ENCODE measurements around the gene AAK1. TPM values are rescaled to one million over a fixed set of nuclear protein-coding genes. Genes with fewer than 3 reads are reported as not detected.

Gene AAK1
- total RNA-seq, 1 experiment from 2014 or later, result 44.7 TPM

DNA sequence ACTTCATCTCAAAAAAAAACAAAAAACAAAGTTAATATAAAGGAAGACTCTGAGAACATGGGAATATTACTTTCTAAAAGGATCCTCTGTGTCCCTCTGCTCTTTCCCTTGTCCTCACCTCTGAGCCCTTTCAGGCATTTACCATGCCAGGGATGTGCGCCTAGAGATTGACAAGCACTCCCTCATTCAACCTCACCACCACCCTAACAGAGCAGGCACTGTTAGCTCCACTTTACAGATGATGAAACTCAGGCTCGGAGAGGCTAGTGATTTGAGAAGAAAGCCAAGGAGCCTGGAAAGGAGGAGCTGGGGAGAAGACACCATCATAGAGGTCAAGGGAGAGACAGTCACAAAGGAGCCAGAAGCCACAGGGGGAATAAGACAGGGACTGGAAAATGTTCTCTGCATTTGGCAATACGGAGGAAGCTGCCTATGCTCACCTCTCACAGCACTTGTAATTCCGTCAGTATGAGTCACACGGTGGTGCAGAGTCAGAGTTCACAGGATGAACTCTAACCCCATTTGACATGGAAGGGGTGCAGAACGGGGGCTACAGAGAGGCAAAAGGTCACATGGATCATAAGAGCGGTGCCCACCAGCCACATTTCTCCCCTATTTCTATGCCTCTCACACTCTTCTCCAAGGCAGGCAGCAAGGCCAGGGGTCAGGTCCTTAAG lies 104.5 kb downstream of the AAK1 start:
- no peak for DNase-seq (ENCODE audit: low spot score)

DNA sequence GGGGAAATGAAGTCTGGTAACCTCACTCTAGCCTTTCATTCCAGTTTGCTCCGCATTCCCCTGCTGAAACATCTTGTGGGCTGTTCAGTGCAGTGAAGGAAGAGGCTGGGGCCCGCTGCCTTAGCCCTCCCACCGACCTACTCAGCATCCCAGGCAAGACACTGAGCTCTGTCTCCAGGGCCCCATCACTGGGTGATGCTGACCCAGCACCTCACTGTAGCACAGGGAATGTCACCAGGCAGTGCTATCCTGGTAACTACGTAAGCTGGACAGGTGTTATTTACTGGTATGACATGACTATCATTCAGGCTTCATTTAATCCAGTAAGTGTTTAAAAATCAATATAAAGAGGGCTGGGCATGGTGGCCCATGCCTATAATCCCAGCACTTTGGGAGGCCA lies 105.3 kb downstream of the AAK1 start:
- no peak for DNase-seq (ENCODE audit: low spot score)

DNA sequence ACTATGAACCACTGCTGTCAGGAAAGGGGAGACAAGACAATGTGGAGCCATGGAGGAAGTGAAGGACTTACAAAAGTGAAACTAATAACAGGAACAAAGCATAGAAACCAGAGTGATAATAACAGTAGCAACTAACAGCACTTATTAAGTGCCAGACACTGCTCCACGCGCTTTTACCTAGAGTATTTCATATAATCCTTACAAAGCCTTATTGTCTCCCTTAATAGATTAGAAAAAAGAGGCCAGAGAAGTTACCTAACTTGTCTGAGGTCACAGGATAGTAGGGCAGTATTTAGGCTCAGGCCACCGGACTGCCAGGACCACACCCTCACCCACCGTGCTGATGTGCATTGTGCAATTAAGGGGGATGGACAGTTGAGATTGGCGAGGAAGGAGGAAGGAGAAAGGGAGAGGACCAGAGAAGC lies 107.7 kb downstream of the AAK1 start:
- DNase-seq (ENCODE audit: low spot score), result no peak

DNA sequence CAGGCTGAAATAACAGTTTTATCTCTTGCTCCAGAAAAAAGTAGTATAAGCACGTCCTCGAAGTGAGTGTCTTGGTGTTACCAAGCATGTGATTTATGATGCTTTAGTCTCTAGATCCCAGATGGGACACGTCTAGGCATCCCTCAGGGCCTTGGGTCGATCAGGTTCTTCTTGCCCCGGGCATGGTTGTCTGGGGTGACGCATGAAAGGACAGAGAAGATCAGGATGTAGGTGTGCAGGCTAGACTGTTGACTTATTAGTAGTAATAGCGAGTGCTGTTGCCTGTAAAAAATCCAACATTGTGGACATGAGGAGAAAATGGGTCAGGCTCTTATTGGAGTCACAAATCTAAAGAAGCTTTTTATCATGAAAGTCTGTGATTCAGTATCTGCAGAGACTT lies 112.4 kb downstream of the AAK1 start:
- no peak for DNase-seq (ENCODE audit: low spot score)

DNA sequence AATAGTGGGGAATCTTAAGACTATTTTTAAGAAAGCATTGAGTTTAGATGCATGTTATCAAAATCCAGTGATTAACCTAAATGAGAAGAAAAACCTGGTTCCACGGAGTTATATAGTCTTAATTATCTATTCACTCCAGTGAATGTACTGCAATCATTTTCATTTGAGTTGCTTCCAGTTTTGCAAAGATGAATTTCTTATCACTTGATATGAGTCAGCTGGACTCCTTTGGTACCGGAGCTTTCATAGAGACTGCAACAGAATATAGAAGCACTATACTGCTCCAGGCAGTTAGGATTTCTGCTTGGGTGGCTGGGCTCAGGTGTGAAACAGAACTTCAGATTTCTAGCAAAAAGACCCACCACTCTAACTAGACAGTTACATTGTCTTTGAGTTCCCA lies 114.1 kb downstream of the AAK1 start:
- DNase-seq (ENCODE audit: low spot score), result no peak

DNA sequence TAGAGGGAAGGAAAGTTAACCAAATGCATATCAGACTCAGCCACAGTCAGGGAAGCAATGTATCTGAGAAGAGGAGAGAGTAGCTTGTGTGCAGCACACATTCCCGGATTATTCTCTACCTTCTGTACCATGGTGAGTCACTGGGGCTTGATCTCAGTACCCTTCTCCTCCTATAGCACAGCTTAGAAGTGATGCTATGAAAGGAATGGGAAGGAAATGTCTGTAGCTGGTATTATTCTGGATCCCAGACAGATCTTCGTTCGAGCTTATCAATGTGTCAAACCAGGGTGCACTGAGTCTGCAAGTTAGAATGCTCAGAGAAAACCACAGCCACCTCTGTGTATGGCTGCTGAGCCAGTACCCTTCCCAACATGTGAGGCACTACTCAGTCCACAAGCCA lies 118.3 kb downstream of the AAK1 start:
- no peak for DNase-seq (ENCODE audit: low spot score)

DNA sequence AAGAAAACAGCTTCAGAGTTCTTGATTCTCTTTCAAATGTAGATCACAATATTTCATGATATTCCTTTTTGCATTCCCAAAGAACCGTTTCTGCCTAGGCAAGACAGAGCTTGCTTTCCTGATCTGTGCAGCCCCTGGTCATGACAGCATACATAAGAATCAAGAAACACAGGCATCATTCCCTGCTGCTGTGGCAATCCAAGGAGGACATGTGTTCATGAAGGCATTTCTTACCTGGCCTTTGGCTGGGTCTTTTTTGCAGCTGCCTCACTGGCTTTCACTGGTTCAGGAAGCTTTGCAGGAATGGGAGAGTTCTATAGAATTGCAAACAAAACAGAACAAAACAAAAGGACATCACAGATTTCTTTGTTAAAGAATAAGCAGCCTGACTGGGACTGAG lies 118.7 kb downstream of the AAK1 start:
- no peak for DNase-seq (ENCODE audit: low spot score)

DNA sequence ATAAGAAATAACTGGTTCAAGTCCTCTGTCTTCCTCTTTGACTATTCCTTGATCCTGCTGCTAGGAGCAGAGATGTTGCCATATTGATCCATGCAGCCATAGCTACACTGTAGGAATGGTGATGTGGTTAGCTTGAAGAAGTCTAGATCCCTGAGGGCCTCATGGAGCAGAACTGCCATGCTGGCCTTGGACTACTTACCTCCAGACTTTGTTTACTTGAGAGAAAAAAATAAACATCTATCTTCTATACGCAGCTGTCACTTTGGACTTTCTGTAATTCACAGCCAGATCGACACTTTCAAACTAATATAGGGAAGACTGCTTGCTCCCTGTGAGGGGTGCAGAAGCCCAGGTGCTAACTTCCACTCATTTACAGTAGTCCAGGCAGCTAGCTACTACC lies 121.8 kb downstream of the AAK1 start:
- no peak for DNase-seq (ENCODE audit: low spot score)

DNA sequence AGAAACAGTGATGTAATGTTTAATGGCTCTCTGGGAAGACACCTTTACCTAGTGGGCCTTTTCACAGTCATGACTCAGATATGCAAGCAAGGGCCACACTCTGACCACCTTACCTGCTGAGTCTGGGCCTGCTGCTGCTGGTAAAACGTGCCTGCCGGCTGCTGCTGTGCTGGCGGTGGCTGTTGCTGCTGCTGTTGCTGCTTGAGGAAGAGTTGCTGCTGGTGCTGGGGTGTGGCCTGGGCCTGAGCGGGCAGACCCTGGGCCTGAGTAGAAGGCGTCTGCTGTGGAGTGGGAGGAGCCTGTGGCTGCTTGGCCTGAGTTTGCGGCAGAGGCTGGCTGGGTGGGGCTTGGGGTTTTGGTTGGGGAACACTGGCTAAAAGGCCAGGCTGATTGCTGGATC lies 124.7 kb downstream of the AAK1 start:
- DNase-seq (ENCODE audit: low spot score), result no peak

DNA sequence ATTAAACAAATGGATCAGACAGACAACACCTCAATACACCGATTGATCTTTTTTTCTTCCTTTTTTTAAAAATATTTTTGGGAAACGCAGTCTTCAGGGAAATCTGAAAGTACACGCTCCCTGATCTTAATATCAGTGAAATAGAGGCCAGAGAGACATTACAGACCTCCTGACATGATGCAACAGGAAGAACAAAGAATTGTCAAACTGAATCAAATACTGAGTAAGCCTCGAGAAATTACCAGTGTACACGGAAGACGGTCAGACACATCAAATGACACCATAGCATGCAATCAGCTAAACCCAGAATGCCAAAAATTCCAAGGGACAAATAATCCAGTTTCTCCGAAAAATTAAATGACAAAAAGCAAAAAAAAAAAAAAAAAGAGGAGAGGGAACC lies 126.1 kb downstream of the AAK1 start:
- no peak for DNase-seq (ENCODE audit: low spot score)

DNA sequence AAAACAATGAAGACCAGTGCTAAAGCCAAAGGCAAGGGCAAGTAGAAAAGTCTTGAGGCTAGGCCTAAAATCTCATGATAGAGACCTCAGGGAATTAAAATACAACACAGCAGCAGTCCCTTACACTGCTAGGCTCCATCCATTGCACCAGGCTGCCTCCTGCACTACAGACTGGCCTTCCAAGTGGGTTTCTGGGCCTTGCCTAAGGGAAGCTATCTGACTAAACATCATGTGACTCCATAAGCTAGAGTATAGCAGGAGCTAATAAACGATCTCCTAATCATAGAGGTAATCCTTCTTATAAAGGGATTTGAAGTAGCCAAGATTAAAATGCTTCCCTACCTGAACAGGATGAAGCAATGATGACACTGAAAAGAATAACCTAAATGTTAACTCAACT lies 128.7 kb downstream of the AAK1 start:
- no peak for DNase-seq (ENCODE audit: low spot score)

DNA sequence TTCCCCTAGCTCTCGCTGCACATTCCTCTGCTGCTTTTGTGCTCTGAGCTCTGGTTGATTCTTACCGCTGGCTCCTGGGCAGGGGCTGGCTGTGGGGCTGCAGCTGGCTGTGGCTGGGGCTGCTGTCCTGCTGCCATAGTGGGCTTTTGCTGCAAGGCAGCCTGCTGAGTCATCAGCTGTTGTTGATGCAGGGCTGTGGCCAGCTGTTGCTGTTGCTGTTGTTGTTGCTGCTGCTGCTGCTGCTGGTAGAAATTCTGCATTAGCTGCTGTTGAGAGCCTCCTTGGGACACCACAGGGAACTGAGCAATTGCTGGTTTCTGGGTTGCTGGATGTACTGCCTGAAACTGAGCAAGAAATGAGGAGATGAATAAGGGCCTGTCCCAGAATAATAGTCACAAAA lies 129.1 kb downstream of the AAK1 start:
- DNase-seq (ENCODE audit: low spot score), result peak; percentile 36

DNA sequence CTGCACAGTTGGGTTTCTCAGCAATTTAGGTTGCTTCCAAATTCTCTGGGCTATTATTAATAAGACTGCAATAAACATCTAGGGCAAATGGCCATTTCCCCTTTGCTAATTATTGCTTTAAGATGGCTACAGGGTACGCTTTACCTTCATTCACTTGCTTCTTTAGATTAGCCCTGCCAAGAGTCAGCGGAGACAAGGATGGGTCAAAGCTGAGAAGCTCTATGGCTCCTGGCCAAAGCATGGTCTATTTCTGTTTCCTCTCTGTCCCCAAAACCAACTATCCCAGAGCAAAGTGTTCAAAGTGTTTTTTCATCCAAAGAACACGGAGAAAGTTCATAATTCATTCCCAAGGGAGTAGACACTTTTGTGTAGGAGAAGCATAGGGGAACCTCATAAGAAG lies 131.1 kb downstream of the AAK1 start:
- no peak for DNase-seq (ENCODE audit: low spot score)

DNA sequence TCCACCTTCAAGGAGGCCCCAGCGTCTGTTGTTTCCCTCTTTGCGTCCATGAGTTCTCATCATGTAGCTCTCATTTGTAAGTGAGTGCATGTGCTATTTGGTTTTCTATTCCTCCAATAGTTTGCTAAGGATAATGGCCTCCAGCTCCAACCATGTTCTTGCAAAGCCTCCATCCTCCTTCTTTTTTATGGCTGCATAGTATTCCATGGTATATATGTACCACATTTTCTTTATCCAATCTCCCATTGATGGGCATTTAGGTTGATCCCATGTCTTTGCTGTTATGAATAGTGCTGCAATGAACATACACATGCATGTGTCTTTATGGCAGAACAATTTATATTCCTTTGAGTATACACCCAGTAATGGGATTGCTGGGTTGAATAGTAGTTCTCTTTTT lies 133.3 kb downstream of the AAK1 start:
- DNase-seq (ENCODE audit: low spot score), result no peak

DNA sequence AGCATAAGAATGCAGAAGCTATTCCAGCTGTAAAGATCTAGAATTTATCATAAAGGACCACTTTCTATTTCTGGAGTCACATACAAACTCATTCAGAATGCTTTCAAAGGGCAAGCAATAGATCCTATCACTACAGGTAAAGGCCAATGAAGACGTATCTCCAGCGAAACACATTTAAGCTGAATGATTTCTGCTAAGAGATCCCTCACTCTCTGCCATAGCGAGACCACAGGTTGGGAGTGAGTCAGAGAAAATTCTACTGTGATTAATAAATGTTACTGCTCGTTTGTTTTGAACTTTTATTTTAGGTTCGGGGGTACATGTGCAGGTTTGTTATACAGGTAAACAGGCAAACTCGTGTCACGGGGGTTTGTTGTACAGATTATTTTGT lies 133.8 kb downstream of the AAK1 start:
- no peak for DNase-seq (ENCODE audit: low spot score)

DNA sequence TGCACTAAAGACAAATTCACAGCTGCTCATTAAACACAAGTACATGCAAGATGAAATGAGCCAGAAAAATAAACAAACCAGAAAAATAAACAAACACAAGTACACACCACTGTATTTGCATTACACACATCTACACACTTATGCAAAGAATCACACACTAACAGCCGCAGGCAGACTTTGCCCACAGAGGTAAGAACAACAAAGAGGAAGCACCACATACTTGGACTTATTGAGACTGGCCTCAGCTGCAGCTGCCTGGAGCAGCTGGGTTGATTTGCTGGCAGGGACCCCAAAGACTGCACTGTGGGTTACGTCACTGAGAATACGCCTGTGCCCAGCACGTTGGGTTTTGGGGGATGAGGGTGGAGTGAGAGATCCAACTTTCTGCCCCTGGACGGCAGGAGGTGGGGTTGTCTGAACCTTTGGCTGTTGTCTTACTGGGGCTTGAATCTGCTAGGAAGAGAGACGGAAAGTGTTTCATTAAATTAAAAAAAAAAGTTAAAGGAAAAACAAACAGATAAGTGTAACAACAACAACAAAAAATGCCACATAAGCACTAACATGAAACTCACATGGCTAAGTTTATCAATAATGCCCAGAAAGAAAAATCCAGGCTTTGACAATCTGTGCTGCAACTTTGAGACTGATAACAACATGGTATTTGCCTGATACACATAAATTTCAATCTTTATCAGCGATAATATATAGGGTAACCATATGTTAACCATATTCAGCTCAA lies 134.4 kb downstream of the AAK1 start:
- DNase-seq (ENCODE audit: low spot score), result no peak

DNA sequence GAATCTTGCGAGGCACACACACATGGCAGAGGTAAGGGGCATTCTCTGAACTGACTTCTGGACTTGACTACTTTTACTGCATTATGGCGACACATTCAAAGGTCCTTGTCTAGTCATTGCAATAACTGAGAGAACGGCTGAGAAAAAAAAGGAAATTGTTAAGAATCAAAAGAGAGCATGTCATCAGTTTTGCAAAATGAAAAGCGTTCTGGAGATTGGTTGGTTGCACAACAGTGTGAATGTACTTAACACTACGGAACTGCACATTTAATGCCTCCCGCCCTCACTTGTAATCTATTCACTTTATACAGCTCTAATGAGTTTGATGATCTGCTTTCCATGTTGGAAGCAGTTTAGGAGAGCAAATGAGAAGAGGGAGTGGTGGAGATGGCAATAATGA lies 137.8 kb downstream of the AAK1 start:
- no peak for DNase-seq (ENCODE audit: low spot score)

DNA sequence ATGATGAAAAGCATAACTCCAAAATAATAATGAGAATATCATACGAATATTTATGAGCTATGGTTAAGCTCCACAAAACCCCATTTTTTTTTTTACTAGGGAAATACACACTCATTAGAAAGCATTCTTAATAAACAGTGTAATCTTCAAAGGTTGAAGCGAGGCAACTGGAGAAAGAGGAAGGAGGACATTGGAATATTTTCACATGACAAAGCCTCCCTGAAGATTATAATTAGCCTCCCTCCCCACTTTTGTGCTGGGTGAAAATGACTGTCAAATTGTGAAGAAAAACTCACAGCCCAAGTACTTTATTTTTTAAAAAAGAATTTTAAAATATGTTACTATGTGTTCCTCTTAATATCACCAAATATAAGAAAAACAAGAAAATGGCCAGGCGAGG lies 142.2 kb downstream of the AAK1 start:
- no peak for DNase-seq (ENCODE audit: low spot score)

DNA sequence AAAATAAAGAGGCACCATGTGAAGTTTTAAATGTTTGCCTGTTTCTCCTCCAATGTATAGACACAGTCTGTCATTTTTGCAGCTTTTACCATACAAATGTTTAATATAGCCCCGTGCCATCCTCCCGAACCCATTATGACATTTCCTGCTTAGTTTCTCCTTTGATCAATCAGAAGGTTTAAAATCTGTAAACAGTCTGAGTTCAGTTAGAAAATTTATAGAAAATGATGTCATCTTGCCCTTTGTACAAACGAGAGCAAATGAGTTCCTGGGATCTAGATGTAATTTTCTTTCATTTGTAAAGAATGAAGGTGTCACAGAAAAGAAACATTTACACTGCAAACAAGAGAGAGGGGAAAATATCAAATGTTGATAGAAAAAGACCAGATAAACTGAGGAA lies 143.6 kb downstream of the AAK1 start:
- DNase-seq (ENCODE audit: low spot score), result no peak

DNA sequence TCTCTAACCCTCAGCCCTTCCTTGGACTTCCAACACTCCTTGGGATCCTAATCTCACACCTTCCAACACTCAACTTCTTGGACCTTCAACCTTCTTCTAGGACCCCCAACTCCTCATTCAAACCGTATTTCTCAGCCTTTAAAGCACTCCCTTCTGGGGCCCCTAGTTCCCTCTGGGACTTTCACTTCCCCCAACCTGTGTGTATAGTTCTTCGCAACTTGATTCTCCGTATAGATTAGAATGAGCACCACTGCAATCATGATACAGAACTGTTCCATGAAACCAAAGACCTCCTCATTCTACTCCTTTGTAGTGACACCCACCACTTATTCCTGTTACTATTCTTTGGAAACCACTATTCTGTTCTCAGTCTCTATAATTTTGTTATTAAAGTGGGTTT lies 144.3 kb downstream of the AAK1 start:
- DNase-seq (ENCODE audit: low spot score), result no peak

DNA sequence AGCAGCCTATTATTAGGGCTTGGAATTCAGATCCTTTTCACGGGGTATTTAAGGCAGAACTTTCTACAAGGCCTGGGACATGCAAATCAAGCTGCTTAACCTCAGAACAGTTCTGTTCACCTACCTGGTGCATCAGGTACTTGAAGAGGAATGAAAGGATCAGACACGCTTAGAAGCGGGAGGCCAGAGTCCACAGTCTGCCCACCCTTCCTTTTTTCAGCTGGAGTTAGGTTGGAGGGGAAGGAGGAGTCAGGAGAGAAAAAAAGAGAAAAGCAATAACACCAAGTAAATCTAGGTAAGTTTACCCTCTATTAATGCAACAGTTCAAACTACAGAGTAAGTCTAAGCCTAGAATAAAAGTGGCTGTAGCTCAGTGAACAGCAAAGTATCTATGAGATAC lies 147.7 kb downstream of the AAK1 start:
- no peak for DNase-seq (ENCODE audit: low spot score)

DNA sequence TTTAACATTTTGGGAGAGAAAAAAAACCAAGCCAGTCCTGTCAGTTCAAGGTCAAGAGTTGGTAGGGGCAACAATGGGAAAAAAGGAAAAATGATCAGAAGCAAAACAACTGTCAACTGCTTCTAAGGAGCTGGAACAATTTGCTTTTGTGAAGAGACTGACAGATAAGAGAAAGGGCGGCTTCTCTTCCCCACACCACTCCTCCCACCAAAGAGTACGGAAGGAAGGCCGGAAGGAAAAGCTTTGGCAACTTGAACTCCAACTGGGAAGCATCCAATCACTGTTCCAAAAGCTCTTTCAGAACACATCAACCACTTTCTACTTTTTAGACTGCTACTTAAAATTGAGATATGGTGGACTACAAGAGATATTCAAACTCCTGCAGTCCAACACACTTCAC lies 148.5 kb downstream of the AAK1 start:
- no peak for DNase-seq (ENCODE audit: low spot score)

DNA sequence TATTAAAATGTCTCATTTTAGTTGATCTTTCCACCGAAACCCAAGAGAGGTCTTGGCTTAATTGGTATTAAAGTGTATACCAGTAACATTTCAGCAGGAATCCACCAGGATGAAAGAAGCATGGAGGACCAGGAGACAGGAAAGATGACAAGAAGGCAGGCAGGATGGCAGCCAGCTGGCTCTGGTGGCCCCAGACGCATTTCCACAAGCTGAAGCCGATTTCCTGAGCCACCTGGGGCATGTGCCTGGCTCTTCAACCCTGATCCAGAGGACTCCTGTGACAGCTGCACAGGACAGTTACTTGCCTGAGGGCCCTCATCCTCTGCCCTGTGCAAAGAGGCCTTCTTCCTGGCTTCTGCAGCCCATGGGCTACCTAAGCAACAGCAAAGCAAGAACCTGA lies 149.4 kb downstream of the AAK1 start:
- no peak for DNase-seq (ENCODE audit: low spot score)

DNA sequence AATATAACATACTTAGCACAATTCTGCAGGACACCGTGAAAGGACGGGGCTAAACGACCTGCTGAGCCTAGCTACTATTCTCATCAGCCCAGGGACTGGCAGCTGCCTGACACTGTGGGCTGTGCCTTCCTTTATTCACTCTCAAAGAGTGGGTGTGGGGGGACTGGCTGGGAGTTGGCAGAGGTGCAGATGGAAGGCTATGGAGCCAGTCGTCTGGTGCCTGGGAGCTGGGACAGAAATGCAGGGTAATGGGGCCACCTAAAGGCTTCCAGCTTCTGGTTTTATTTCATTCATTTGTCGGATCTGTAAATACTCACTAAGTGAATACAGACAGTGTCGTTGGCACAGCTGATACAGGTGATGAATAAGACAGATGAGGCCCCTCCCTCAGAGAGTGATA lies 150.3 kb downstream of the AAK1 start:
- no peak for DNase-seq (ENCODE audit: low spot score)

All from A172 (cell line).